HG03095 (cell line): ENCODE measurements around the gene DDA1.
"Not testable (repeated sequence)": the region's sequence is repeated elsewhere in the genome, so short reads cannot be mapped to it uniquely, and the experiment has no call there.

Experiments used
- ATAC-seq: cut with Tn5 transposase; IDR thresholded peaks from one replicate; pipeline ENCODE4 v1.9.1; 2021; ENCODE audit warnings: moderate library complexity; ENCODE audit not compliant: unreplicated experiment

DDA1 gene

GRCh38 chr19:17286752-17287151, 22.6 kb upstream of the DDA1 start:
- ATAC-seq: no peak

GRCh38 chr19:17289489-17289888, 19.9 kb upstream of the DDA1 start:
- ATAC-seq: no peak

- peak; percentile 76 for ATAC-seq
Measured at GRCh38 chr19:17292301-17293074, 16.9 kb upstream of the DDA1 start.

GRCh38 chr19:17293605-17294004, 15.8 kb upstream of the DDA1 start:
- ATAC-seq: no peak

GRCh38 chr19:17294051-17294891, 15.1 kb upstream of the DDA1 start:
- no peak for ATAC-seq

- not testable (repeated sequence) for ATAC-seq
Measured at GRCh38 chr19:17295551-17295950, 13.8 kb upstream of the DDA1 start.

GRCh38 chr19:17296273-17296672, 13.1 kb upstream of the DDA1 start:
- no peak for ATAC-seq

- no peak for ATAC-seq
Measured at GRCh38 chr19:17296976-17297375, 12.4 kb upstream of the DDA1 start.

GRCh38 chr19:17300992-17301619, 8.3 kb upstream of the DDA1 start:
- no peak for ATAC-seq

GRCh38 chr19:17302391-17303166, 6.8 kb upstream of the DDA1 start:
- no peak for ATAC-seq

- ATAC-seq: peak; percentile 61
Measured at GRCh38 chr19:17303167-17303939, 6.0 kb upstream of the DDA1 start, which contains the start of gene ABHD8. ABHD8 (minus strand) TSS chr19:17303425; CDS start chr19:17301616, 1,809 bp downstream.

- ATAC-seq: no peak
Measured at GRCh38 chr19:17303940-17304267, 5.5 kb upstream of the DDA1 start.

GRCh38 chr19:17304386-17305215, 4.8 kb upstream of the DDA1 start:
- no peak for ATAC-seq

GRCh38 chr19:17305216-17305516, 4.2 kb upstream of the DDA1 start:
- no peak for ATAC-seq

GRCh38 chr19:17305517-17306284, 3.7 kb upstream of the DDA1 start, which contains the start of gene MRPL34:
MRPL34 (plus strand) TSS chr19:17305872; CDS start chr19:17305893, 21 bp downstream.
- peak; percentile 51 for ATAC-seq

- ATAC-seq: no peak
Measured at GRCh38 chr19:17306285-17306714, 3.1 kb upstream of the DDA1 start.

GRCh38 chr19:17307876-17308377, 1.4 kb upstream of the DDA1 start:
- ATAC-seq: no peak

- no peak for ATAC-seq
Measured at GRCh38 chr19:17309965-17310461, 650 bp downstream of the DDA1 start.
